Measurements from ENCODE around the gene NFATC2.

DNA sequence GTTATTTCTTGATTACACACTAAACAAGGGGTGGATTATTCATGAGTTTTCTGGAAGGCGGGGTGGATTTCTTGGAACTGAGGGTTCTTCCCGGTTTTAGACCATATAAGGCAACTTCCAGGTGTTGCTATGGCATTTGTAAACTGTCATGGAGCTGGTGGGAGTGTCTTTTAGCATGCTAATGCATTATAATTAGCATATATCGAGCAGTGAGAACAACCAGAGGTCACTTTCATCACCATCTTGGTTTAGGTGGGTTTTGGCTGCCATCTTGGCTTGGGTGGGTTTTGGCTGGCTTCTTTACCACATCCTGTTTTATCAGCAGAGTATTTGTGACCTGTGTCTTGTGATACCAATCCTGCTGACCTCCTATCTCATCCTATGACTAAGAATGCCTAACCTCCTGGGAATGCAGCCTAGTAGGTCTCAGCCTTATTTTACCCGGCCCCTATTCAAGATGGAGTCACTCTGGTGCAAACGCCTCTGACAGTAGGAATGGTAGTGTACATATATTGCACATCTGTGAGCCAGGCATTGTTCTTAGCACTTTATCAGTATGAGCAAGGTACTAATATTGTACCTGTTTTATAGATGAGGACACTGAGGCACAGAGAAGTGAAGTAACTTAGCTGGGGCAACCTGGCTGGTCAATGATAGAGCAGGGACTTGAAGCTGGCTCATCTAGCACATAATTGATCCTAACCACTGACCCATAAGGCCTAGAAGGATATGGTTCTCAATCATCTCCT, 203.7 kb downstream of the NFATC2 start:
- no peak for TF ChIP-seq EZH2 (IDR thresholded peaks at IDR 0.05)
- TF ChIP-seq POLR2AphosphoS5 (IDR thresholded peaks at IDR 0.05; ENCODE audit: low read depth, low read length) = no peak
- no peak for TF ChIP-seq SIN3A (IDR thresholded peaks at IDR 0.05; ENCODE audit: low read depth)
- TF ChIP-seq POLR2A (IDR thresholded peaks at IDR 0.05; ENCODE audit: borderline replicate concordance, extremely low read depth, insufficient read depth, insufficient read length) = no peak
- TF ChIP-seq, protein P1, sequence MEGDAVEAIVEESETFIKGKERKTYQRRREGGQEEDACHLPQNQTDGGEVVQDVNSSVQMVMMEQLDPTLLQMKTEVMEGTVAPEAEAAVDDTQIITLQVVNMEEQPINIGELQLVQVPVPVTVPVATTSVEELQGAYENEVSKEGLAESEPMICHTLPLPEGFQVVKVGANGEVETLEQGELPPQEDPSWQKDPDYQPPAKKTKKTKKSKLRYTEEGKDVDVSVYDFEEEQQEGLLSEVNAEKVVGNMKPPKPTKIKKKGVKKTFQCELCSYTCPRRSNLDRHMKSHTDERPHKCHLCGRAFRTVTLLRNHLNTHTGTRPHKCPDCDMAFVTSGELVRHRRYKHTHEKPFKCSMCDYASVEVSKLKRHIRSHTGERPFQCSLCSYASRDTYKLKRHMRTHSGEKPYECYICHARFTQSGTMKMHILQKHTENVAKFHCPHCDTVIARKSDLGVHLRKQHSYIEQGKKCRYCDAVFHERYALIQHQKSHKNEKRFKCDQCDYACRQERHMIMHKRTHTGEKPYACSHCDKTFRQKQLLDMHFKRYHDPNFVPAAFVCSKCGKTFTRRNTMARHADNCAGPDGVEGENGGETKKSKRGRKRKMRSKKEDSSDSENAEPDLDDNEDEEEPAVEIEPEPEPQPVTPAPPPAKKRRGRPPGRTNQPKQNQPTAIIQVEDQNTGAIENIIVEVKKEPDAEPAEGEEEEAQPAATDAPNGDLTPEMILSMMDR (IDR thresholded peaks at IDR 0.05 in 2 of 3, conservative IDR thresholded peaks at IDR 0.05 in 1 of 3; ENCODE audit: borderline replicate concordance in 1 of 3, insufficient read depth in 1 of 3, low read depth in 2 of 3, low read length in 2 of 3) = no peak
- no peak for TF ChIP-seq YY1 (IDR thresholded peaks at IDR 0.05; ENCODE audit: extremely low read depth, insufficient replicate concordance, low read depth, low read length)
- TF ChIP-seq CBX3 (IDR thresholded peaks at IDR 0.05; ENCODE audit: low read depth) = no peak
- no peak for TF ChIP-seq JUND (IDR thresholded peaks at IDR 0.05)

Data from HCT116 (cell line).